ENCODE results near the gene KLHL1. TPM values are rescaled to one million over a fixed set of nuclear protein-coding genes. Genes with fewer than 3 reads are reported as not detected.

Gene KLHL1
- polyA plus RNA-seq, 1 donor = 0.57 TPM

DNA sequence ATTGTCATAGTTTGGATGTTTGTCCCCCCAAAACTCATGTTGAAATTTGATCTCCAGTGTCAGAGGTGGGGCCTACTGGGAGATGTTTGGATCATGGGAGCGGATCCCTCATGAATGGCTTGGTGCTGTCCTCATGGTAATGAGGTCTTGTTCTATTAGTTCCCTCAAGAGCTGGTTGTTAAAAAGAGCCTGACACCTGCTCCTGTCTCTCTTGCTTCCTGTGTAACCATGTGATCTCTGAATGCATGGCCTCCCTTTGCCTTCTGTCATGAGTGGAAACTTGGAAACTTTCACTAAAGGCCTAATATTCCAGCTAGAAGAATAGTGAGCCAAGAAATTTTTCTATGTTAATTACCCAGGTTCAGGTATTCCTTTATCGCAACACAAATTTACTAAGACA, 312.0 kb downstream of the KLHL1 start:
- Histone ChIP-seq H3K4me3 (ENCODE audit: low read length) (no peak overlapping the region), H3K4me1 (ENCODE audit: control insufficient read depth, insufficient read depth, low read length) (no peaks in the 10 kb centered on the region), H3K27me3 (ENCODE audit: control insufficient read depth, insufficient read depth, low read length) (no peaks in the 10 kb centered on the region), H3K27ac (ENCODE audit: low read length) (no peak overlapping the region), H3K9me3 (ENCODE audit: control insufficient read depth, low read depth, low read length) (no peaks in the 10 kb centered on the region), H3K36me3 (ENCODE audit: control insufficient read depth, insufficient read depth, low read length) (no peaks in the 10 kb centered on the region)
- no peak for DNase-seq
- 100% methylated on average over 1 of the region's 2 CpGs for WGBS (ENCODE audit: insufficient coverage, low lambda C conversion rate)

DNA sequence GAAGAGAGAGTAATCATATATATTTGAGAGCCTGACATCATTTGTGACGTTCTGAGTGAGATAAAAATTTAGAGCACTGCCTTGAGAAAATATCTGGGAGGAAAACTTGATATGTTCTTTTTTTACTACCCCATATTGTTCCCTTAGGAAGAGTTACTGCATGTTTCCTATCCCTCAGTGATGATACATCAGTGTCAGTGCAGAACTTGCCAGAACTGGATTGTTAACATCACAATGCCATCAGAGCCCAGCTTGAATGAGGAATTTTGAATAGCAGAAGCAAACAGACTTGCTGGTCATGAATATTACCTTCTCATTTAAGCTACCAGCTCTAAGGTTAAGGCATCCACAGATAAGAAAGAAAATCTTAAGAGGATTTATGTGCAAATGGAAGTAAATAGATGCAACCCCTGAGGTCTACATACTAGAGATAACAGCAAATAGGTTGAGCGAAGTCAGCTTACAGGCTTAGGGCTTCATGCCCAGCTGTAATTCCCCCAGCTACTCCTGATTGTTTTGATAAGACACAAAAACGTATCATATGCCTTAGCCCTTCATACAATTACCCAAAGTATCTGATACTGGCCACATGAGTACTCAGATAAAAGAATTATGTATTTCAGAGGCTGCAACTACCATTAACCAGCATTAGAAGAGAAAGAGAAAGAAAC, 314.3 kb downstream of the KLHL1 start:
- H3K9me3 ChIP-seq (ENCODE audit: control insufficient read depth, low read depth, low read length) = no peaks in the 10 kb centered on the region
- H3K27ac ChIP-seq (ENCODE audit: low read length) = no peak overlapping the region
- no peaks in the 10 kb centered on the region for H3K4me1 ChIP-seq (ENCODE audit: control insufficient read depth, insufficient read depth, low read length)
- DNase-seq = no peak
- H3K36me3 ChIP-seq (ENCODE audit: control insufficient read depth, insufficient read depth, low read length) = no peaks in the 10 kb centered on the region
- WGBS (ENCODE audit: insufficient coverage, low lambda C conversion rate) = no CpG with 5 or more reads among the region's 3 CpGs
- no peaks in the 10 kb centered on the region for H3K27me3 ChIP-seq (ENCODE audit: control insufficient read depth, insufficient read depth, low read length)
- no peak overlapping the region for H3K4me3 ChIP-seq (ENCODE audit: low read length)

DNA sequence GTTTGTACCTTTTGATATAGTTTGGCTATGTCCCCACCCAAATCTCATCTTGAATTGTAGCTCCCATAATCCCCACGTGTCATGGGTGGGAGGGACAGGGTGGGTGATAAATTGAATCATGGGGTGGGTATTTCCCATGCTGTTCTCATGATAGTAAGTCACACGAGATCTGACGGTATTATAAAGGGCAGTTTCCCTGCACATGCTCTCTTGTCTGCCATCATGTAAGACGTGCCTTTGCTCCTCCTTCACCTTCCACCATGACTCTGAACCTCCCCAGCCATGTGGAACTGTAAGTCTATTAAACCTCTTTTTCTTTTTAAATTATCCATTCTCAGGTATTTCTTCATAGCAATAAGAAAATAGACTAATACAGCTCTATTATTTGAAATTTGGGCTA, 331.3 kb downstream of the KLHL1 start:
- no peak for DNase-seq

DNA sequence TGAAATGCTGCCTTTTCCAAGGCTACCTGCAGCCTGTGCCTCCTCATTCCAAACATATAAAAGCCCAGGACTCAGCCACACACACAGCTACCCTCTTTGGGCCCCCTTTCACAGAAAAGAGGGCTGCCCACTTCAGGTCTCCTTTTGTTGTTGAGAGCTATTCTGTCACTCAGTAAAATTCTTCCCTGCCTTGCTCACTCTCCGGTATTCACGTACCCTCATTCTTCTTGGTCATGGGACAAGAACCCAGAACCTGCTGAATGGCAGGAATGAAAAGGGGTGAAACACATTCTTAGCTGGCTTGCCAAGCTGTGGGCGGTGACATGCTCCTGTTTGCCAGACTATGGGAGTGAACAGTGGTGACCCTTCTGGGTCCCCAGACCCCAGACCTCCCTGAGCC, 338.6 kb downstream of the KLHL1 start:
- Histone ChIP-seq H3K9me3 (ENCODE audit: control insufficient read depth, low read depth, low read length) (peaks cover 9% of the 10 kb centered on the region), H3K27ac (ENCODE audit: low read length) (no peak overlapping the region), H3K27me3 (ENCODE audit: control insufficient read depth, insufficient read depth, low read length) (no peaks in the 10 kb centered on the region), H3K4me1 (ENCODE audit: control insufficient read depth, insufficient read depth, low read length) (no peaks in the 10 kb centered on the region), H3K4me3 (ENCODE audit: low read length) (no peak overlapping the region), H3K36me3 (ENCODE audit: control insufficient read depth, insufficient read depth, low read length) (no peaks in the 10 kb centered on the region)
- no CpG with 5 or more reads among the region's 3 CpGs for WGBS (ENCODE audit: insufficient coverage, low lambda C conversion rate)
- DNase-seq = no peak

More for the DNA sequence above, 331.3 kb downstream of the KLHL1 start:
- Histone ChIP-seq H3K9me3 (ENCODE audit: control insufficient read depth, low read depth, low read length) (no peaks in the 10 kb centered on the region), H3K4me1 (ENCODE audit: control insufficient read depth, insufficient read depth, low read length) (no peaks in the 10 kb centered on the region), H3K27ac (ENCODE audit: low read length) (no peak overlapping the region), H3K4me3 (ENCODE audit: low read length) (no peak overlapping the region), H3K36me3 (ENCODE audit: control insufficient read depth, insufficient read depth, low read length) (no peaks in the 10 kb centered on the region), H3K27me3 (ENCODE audit: control insufficient read depth, insufficient read depth, low read length) (no peaks in the 10 kb centered on the region)
- WGBS (ENCODE audit: insufficient coverage, low lambda C conversion rate) = 83% methylated on average over 1 of the region's 4 CpGs

DNA sequence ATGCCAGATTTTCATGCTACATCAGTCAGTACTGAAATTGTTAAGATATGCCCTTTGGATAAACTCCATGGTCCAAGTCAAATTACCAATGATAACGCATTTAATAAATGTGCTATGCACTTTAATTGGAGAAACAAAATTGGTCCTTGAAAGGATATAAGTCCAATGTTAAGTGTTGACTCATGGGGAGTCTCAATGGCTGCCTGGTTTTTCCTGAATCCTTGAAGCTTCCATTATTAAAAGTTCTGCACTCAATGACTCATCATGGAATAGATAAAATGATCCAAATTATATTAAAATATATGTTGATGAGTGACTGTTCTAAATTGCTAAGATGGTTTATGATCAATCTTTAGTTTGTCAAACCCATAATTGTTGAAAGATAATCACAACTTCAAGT, 346.7 kb downstream of the KLHL1 start:
- DNase-seq = no peak
- Histone ChIP-seq H3K27ac (ENCODE audit: low read length) (no peak overlapping the region), H3K9me3 (ENCODE audit: control insufficient read depth, low read depth, low read length) (no peaks in the 10 kb centered on the region), H3K4me1 (ENCODE audit: control insufficient read depth, insufficient read depth, low read length) (no peaks in the 10 kb centered on the region), H3K27me3 (ENCODE audit: control insufficient read depth, insufficient read depth, low read length) (no peaks in the 10 kb centered on the region), H3K36me3 (ENCODE audit: control insufficient read depth, insufficient read depth, low read length) (no peaks in the 10 kb centered on the region), H3K4me3 (ENCODE audit: low read length) (no peak overlapping the region)
- WGBS (ENCODE audit: insufficient coverage, low lambda C conversion rate) = no CpG with 5 or more reads among the region's 1 CpG

DNA sequence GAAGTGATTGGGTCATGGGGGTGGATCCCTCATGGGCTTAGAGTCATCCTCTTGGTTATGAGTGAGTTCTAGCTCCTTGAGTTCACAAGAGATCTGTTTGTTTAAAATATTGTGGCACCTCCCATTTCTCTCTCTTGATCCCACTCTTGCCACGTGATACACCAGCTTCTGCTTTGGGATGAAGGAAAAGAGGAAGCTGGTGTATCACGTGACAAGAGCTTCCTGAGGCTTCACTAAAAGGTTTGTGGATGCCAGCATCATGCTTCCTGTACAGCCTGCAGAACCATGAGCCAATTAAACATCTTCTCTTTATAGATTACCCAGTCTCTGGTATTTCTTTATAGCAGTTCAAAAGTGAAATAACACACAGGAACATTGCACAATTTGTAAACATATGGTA, 353.2 kb downstream of the KLHL1 start:
- Histone ChIP-seq H3K9me3 (ENCODE audit: control insufficient read depth, low read depth, low read length) (no peaks in the 10 kb centered on the region), H3K27me3 (ENCODE audit: control insufficient read depth, insufficient read depth, low read length) (no peaks in the 10 kb centered on the region)
- no CpG with 5 or more reads among the region's 2 CpGs for WGBS (ENCODE audit: insufficient coverage, low lambda C conversion rate)

DNA sequence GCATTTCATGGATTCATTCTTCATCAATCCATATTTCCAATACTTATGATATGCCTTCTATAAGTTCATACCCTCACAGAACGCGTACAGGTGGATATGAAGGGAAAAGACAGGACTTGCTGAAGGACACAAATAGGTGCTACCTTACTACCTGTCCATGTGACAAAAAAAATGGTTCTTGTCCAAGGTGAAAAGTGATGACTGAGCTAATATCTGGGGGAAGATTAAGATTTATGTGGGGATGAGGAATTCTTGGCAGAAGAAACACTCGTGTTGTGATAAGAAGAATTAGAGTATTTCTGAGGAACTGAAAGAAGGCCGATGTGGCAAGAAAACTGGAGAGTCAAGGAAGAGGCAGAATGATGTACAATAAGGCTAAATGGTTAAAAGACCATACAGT, 357.0 kb downstream of the KLHL1 start:
- no peaks in the 10 kb centered on the region for H3K9me3 ChIP-seq (ENCODE audit: control insufficient read depth, low read depth, low read length)
- 88% methylated on average over 2 of the region's 4 CpGs for WGBS (ENCODE audit: insufficient coverage, low lambda C conversion rate)

More for the DNA sequence above, 353.2 kb downstream of the KLHL1 start:
- Histone ChIP-seq H3K4me1 (ENCODE audit: control insufficient read depth, insufficient read depth, low read length) (no peaks in the 10 kb centered on the region), H3K27ac (ENCODE audit: low read length) (no peak overlapping the region), H3K36me3 (ENCODE audit: control insufficient read depth, insufficient read depth, low read length) (no peaks in the 10 kb centered on the region), H3K4me3 (ENCODE audit: low read length) (no peak overlapping the region)
- no peak for DNase-seq

DNA sequence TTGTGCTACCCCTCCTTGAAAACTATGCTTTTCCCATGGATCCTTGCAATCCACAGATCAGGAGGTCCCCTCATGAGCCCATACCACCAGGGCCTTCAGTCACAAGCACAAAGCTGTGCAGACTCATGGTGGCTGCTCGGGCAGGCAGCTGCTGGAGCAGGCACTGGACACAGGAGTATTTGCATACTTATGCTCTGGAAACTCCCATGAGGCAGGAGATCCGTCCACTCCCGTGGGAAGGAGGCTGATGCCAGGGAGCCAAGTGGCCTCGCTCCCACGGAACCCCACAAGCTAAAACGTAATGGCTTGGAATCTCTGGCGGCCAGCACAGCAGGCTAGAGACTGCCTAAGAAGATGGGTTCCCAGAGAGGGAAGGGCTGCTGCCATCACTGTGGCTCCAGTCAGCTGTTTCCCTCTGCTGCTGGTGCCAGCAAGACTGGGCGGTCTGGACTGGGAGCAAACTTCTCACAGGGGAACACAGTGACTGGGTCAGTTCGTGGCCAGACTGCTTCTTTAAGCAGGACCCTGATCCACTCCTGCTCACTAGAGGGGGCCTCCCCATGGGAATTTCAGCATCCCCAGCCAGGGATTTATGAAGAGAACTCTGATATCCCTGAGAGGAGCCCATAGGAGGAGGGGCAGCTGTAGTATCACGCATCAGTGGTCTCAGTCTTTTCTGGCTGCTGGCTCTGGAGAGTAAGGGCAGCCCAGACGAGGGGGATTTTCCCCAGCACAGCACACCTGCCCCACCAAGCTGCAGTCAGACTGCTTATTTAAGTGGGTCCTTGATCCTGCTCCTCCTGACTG, 370.9 kb downstream of the KLHL1 start:
- Histone ChIP-seq H3K4me3 (ENCODE audit: low read length) (no peak overlapping the region), H3K4me1 (ENCODE audit: control insufficient read depth, insufficient read depth, low read length) (no peaks in the 10 kb centered on the region), H3K9me3 (ENCODE audit: control insufficient read depth, low read depth, low read length) (no peaks in the 10 kb centered on the region), H3K27ac (ENCODE audit: low read length) (no peak overlapping the region), H3K27me3 (ENCODE audit: control insufficient read depth, insufficient read depth, low read length) (no peaks in the 10 kb centered on the region), H3K36me3 (ENCODE audit: control insufficient read depth, insufficient read depth, low read length) (no peaks in the 10 kb centered on the region)
- DNase-seq = no peak
- no CpG with 5 or more reads among the region's 11 CpGs for WGBS (ENCODE audit: insufficient coverage, low lambda C conversion rate)

More for the DNA sequence above, 357.0 kb downstream of the KLHL1 start:
- Histone ChIP-seq H3K4me3 (ENCODE audit: low read length) (no peak overlapping the region), H3K4me1 (ENCODE audit: control insufficient read depth, insufficient read depth, low read length) (no peaks in the 10 kb centered on the region), H3K27ac (ENCODE audit: low read length) (no peak overlapping the region), H3K27me3 (ENCODE audit: control insufficient read depth, insufficient read depth, low read length) (no peaks in the 10 kb centered on the region), H3K36me3 (ENCODE audit: control insufficient read depth, insufficient read depth, low read length) (no peaks in the 10 kb centered on the region)
- no peak for DNase-seq

DNA sequence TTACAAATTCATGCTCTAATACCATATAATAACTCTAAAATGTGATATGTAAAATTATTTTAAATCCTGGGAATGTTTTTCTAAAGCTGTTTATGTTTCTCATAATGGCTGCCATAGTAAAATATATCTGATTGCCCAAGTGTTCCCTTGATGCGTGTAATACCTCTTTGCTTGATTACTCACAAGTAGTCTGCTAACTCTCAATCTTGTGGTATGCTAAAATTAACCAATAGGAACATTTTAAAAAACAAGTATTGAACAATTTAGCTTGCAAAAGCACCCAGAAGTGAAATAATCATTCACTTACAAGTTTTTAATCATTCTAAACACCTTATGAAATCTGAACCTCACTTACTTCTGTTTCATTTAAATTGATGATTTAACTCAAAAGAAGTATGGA, 386.6 kb downstream of the KLHL1 start:
- Histone ChIP-seq H3K4me3 (ENCODE audit: low read length) (no peak overlapping the region), H3K27me3 (ENCODE audit: control insufficient read depth, insufficient read depth, low read length) (no peaks in the 10 kb centered on the region), H3K36me3 (ENCODE audit: control insufficient read depth, insufficient read depth, low read length) (no peaks in the 10 kb centered on the region), H3K9me3 (ENCODE audit: control insufficient read depth, low read depth, low read length) (no peaks in the 10 kb centered on the region), H3K4me1 (ENCODE audit: control insufficient read depth, insufficient read depth, low read length) (peaks cover 4% of the 10 kb centered on the region), H3K27ac (ENCODE audit: low read length) (no peak overlapping the region)
- 100% methylated on average over 1 of the region's 1 CpG for WGBS (ENCODE audit: insufficient coverage, low lambda C conversion rate)
- DNase-seq = no peak

DNA sequence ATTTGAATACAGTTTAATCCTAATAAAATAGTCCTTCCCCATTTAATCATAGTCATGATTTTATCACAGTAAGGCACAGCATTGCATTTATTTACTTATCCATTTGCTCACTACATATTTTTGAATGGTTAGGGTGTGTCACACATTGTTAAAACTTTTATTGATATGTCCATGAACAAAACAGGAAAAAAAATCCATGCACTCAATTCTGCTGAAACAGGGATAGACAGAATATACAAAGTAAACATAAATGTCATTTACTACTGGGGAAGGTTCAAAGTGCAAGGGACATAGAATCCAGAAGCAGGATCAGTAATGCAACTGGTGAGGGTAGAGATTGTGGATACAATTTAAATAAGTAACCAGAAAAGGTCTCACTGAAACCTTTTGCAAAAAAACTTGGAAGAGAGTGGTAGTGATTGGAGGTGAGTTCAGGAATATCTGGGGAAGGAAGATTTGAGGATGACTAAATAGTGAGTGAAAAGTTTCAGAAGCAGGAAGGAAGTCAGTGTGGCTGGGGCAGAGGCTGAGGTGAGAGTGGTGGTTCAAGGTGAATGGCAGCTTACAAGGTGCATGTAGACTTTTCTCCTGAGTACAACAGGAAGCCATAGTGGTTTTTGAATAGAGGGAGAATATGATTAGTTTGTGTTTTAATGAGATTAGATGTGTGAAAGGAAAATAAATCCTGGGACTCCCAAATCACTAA, 387.8 kb downstream of the KLHL1 start:
- peaks cover 4% of the 10 kb centered on the region for H3K4me1 ChIP-seq (ENCODE audit: control insufficient read depth, insufficient read depth, low read length)
- peak; percentile 51 to 84 for DNase-seq
- no peaks in the 10 kb centered on the region for H3K9me3 ChIP-seq (ENCODE audit: control insufficient read depth, low read depth, low read length)
- H3K27ac ChIP-seq (ENCODE audit: low read length) = peak overlapping the region; percentile 76
- H3K4me3 ChIP-seq (ENCODE audit: low read length) = no peak overlapping the region
- no peaks in the 10 kb centered on the region for H3K36me3 ChIP-seq (ENCODE audit: control insufficient read depth, insufficient read depth, low read length)
- H3K27me3 ChIP-seq (ENCODE audit: control insufficient read depth, insufficient read depth, low read length) = no peaks in the 10 kb centered on the region
